HG02571 (cell line): ENCODE results near the gene FBLN7.
"Not testable (repeated sequence)": the region's sequence is repeated elsewhere in the genome, so short reads cannot be mapped to it uniquely, and the experiment has no call there.

Experiments used
- ATAC-seq: cut with Tn5 transposase; IDR thresholded peaks from one replicate; pipeline ENCODE4 v1.9.1; 2021; ENCODE audit warnings: mild to moderate bottlenecking, moderate library complexity; ENCODE audit not compliant: unreplicated experiment

FBLN7 gene, protein sequence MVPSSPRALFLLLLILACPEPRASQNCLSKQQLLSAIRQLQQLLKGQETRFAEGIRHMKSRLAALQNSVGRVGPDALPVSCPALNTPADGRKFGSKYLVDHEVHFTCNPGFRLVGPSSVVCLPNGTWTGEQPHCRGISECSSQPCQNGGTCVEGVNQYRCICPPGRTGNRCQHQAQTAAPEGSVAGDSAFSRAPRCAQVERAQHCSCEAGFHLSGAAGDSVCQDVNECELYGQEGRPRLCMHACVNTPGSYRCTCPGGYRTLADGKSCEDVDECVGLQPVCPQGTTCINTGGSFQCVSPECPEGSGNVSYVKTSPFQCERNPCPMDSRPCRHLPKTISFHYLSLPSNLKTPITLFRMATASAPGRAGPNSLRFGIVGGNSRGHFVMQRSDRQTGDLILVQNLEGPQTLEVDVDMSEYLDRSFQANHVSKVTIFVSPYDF

GRCh38 chr2:112138159-112139032 lies at the start of gene FBLN7:
Gene FBLN7 (plus strand): TSS chr2:112138385. CDS start chr2:112138656, 271 bp downstream.
- ATAC-seq = no peak

- no peak for ATAC-seq
Measured at GRCh38 chr2:112089375-112089774, 48.8 kb upstream of the FBLN7 start.

- no peak for ATAC-seq
Measured at GRCh38 chr2:112092286-112093041, 45.7 kb upstream of the FBLN7 start.

- ATAC-seq = no peak
Measured at GRCh38 chr2:112093216-112093615, 45.0 kb upstream of the FBLN7 start.

- no peak for ATAC-seq
Measured at GRCh38 chr2:112095681-112096080, 42.5 kb upstream of the FBLN7 start.

DNA sequence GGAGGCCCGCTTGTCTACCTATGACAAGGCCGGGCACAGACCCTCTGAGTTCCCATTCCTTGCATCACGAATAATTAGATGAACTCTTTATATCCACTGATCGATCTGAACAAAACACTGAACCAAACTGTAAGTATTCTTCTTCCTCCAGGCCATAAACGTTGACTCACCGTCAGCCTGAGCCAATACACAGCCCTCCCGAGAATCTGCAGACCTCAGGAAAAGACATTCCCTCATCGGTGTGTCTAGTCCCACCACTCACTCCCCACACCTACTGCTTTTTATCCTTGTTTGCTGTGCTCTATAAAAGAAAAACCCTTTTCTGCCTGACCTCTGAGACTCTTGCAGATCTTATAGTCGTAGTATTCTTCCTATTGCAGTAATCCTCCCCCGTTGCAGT lies 42.1 kb upstream of the FBLN7 start:
- ATAC-seq = no peak

- ATAC-seq = no peak
Measured at GRCh38 chr2:112108178-112108832, 29.9 kb upstream of the FBLN7 start.

DNA sequence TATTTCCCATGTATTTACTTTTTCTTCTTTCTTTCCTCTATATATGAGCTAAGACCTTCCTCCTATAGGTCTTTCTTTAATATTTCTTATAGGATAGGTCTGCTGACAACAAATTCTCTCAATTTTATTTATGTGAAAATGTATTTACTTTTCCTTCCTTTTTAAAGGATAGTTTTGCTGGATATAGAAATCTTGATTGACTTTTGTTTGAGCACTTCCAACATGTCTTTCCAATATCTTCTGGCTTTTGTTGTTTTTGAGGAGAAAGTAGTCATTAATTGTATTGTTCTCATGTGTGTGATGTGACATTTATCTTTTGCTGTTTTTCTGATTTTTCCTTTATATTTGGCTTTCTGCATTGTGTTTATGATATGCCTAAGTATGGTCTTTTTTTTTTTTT lies 28.9 kb upstream of the FBLN7 start:
- no peak for ATAC-seq

DNA sequence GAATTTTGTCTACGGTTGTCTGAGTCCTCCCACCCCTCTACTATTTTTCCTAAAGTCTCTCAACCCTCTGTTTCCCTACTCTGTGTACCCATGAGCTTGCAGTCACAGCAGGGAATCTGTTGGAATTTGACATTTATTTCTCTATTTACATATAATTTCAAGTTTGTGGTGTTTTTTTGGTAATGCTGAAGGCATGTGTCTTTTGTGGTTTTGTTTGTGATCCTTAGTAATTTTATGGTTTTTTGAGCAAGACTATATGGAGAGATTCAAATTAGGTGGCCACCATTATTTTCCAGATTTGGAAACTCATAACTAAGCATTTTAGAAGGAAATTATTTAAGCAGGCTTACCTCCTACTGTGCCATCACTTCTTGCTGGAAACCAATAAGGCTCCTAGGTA lies 27.2 kb upstream of the FBLN7 start:
- no peak for ATAC-seq

DNA sequence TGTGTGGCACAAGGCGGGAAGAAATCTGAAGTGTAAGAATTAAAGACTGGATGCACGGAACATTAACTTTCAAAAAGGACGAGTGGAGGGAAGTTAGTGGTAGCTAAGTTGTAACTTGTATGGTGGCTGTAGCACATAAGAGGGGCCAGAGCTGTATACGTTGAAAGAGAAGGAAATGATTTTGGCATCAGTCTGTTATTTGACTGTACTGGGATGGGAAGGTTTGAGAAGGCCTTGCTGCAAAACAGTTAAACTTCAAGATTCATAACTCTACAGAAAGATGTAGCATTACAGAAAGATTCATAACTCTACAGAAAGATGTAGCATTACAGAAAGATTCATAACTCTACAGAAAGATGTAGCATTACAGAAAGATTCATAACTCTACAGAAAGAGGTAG lies 24.8 kb upstream of the FBLN7 start:
- ATAC-seq = not testable (repeated sequence)

DNA sequence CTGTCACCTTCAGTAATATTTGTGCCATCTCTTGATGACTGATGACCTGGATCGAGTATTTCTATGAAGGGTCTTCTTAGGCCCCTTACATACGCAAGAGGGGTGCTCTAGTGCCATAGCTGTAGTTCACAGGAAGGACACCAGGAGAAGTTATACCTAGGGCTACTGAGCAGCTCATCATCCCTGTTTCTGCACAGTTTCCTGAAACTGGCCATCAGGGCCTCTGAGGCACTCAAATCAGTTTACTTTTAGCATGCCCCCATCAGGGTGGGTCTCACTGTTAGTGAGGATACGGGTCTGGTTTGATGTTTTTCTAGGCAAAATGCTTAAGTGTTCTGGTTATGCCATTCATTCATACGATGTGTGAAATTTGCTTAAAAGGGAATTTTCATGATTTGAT lies 20.0 kb upstream of the FBLN7 start:
- no peak for ATAC-seq

- ATAC-seq = no peak
Measured at GRCh38 chr2:112121682-112122254, 16.4 kb upstream of the FBLN7 start.

DNA sequence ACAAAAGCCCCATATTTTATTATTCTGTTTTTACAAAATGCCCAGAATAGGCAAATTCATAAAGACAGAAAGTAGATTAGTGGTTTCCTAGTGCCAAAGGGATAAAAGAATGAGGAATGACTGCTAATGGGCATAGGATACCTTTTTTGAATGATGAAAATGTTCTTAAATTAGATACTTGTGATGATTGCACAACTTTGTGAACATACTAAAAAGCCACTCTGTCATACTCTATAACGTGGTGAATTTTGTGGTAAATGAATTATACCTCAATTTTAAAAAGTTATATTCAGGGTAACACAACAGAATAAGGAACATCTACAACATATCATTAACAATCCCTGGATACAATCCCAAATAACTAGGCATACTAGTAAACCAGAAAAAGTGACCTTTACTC lies 9.1 kb upstream of the FBLN7 start:
- ATAC-seq = no peak

DNA sequence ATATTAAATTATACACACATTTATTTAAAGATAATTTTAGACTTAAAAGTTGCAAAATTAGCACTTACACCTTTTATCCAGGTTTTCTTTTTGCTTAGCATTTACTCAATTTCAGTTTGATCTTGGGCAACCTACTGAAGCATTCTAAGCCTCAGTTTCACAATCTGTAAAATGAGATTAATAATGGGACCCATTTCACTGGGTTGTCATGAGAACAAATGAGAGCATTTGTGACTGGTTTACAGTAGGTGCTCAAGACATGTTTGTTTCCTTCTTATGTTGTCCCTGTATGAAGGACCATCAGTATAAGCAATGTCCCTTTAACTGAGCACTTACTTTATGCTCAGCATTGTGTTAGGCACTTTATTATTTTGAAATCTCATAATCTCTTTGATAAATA lies 4.8 kb upstream of the FBLN7 start:
- no peak for ATAC-seq

DNA sequence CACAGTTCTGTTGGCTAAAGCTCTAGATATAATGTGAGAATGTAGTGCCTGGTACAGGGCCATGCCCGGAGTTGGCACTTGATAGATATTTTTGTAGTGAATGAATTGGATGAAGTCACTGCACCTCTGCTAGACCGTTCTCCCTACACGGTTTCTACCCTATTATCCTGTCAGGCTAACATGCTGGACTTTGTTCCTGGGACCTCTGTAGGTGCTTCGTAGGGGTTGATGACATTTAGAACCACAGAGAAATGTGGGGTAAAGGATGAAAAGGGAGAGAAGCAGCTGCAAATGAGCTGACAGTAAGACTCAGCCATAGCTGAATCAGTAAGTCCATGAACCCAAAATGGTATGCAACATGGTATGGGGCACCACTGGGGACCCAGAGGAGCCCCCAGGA lies 4.1 kb upstream of the FBLN7 start:
- ATAC-seq = no peak

GRCh38 chr2:112136096-112136495 lies 2.1 kb upstream of the FBLN7 start:
- ATAC-seq = no peak

- ATAC-seq = no peak
Measured at GRCh38 chr2:112137516-112138158, 548 bp upstream of the FBLN7 start.

- not testable (repeated sequence) for ATAC-seq
Measured at GRCh38 chr2:112139033-112139614, 939 bp downstream of the FBLN7 start.

- not testable (repeated sequence) for ATAC-seq
Measured at GRCh38 chr2:112139661-112140204, 1.5 kb downstream of the FBLN7 start.
